NCI-H526 treated with DMSO at 0.1 percent for 48 hours (cell line): ENCODE data around the gene ATRN.

Experiments used
- DNase-seq: peaks from one replicate; lab custom pipeline; 2025; lab: John Stamatoyannopoulos, UW

The ATRN gene

DNA sequence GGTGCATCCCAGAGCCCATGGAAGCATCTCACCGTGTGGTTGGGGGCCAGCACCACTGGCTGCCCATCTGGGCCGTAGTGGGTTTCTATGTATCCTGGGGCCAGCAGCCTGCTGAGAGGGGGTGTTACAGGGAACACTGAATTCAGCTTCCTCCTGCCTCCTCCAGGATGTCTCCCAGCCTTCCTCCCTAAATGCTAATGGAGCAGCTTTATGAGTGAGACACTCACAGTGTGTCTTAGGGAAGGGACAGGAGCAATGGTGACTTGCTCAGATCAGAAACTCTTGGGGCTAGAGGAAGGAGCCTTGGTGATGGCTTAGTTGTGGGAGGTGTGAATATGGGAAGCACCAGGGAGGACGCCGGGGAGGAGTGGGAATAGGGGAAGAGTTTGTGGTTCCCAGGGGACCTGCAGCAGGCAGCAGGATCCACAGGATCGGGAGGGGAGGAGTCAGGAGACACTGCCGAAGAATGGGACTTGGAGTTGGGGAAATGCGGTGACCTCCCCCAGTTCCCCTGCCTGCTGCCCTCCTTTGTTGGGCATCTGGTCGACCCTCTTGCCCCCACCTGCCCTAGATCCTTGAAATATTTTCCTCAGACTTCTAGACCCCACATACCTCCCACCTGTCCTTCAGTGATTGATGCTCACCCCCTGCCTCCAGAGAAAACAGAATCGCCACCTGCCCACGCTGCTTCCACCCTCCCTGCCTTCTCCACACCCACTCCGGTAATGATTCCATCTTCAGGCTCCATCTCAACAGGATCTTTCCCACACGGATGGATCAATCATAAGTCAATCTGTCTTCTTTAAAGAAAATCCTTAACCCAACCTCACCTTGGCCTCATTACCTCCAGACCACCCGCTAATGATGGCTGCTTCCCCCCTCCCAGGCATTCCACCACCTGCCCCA lies 204.4 kb downstream of the ATRN start:
- DNase-seq = peak; percentile 53

DNA sequence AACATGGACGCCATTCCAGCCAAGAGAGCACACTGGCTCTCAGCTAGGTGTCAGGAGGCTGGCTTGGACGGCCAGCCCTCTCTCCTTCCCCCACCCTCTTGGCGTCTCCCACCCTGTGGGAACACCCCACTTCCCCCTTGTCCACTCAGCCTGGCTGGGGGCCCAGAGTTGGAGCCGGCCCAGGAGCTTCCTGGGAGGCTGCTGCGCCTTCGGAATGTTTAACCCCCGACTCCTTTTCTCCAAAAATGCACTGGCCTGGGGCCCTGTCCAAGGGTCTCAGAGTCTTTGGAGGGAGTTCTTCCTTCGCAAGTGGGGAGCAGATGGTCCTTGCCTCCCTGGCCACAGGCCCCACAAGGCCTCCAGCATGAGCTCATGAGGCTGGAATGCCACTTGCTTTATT lies 206.9 kb downstream of the ATRN start:
- no peak for DNase-seq

- DNase-seq = no peak
These were observed 207.4 kb downstream of the ATRN start for GRCh38 chr20:3678198-3678597.

DNA sequence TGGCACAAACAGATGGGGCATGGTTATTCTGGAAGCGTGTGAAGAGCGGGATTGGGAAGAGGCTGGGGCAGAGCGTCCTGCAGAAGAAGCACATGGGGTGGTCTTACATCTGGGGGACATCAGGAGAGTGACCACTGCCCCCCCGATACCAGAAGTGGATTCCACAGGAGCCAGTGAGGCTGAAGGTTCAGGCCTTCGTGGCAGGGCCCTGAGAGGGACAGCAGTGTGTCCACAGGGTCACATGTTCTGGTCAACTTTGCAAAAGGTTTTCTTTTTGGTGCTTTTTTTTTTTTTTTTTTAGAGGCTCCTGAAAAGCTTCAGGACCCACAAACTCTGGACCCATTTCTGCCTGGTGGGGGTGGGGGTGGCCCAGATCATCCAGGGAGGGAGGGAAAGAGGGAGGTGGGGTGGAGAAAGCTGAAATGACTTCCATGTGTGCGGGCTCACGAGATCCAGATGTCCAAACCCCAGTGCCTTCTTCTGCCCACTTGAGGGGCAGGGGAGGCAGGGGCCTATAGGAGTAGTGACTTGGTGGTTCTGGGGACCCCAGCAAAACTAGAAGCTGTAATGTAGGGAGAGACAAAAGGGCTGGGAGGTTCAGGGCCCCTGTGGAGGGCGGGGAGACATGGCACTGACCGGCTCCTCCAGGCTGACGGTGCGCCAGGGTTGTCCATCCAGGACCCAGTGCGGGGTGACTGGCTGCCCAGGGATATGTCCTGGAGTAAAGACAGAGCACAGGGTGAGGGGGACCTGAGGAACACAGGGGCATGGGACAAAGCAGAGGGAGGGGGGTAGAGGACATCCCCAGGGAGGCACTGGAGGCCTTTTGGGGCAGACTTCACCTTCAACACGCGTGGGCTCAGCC lies 208.3 kb downstream of the ATRN start:
- no peak for DNase-seq

DNA sequence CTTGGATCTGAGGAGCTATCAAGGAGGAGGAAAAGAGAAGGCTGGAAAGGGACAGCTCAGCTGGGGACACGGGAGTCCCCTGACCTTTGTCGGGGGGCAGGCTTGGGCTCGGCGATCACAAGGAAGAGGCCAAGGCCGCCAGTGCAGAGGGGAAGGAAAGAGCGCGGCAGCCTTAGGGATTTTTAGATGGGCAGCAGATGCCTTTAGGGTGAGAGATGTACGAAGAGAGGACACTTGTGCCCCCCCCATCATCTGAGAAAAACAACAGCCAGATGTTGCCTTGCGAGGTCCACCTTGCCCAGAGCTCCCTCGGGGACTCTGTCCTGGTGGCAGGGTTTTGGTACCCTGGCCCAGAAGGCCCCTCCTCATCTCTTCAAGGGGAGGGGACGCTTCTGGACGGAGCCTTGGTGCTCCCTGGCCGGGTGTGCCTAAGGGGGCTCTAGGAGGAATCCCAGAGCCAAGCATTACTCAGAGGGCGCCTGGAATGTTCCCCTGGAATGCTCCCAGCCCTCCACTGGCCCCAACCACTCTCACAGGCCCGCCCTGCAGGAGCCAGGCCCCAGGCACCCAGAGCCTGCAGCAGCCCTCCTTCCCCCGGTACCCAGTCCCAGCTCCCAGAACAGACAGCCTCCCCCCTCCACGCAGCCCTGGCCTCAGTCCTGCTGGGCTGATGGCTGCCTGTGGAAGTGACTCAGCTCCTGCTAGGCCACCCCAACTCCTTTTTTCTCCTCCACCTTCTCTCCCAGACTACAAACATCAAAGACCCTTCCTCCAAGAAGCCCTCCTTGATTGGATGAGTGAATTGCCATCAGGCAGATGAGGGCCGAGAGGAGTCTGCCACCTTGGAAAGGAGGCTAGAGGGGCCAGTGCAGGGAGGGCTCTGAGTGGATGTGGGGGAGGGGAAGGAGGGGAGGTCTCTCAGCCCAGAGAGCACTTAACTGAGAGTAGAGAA lies 209.2 kb downstream of the ATRN start:
- no peak for DNase-seq

- no peak for DNase-seq
These were observed 210.0 kb downstream of the ATRN start for GRCh38 chr20:3680701-3681351.

GRCh38 chr20:3681352-3681930 lies 210.6 kb downstream of the ATRN start:
- DNase-seq = no peak

GRCh38 chr20:3681931-3682781 lies 211.3 kb downstream of the ATRN start, which contains the start of gene ADAM33:
TSS of gene ADAM33 (minus strand) at chr20:3682010. CDS start at chr20:3682004, 6 bp downstream.
- no peak for DNase-seq

DNA sequence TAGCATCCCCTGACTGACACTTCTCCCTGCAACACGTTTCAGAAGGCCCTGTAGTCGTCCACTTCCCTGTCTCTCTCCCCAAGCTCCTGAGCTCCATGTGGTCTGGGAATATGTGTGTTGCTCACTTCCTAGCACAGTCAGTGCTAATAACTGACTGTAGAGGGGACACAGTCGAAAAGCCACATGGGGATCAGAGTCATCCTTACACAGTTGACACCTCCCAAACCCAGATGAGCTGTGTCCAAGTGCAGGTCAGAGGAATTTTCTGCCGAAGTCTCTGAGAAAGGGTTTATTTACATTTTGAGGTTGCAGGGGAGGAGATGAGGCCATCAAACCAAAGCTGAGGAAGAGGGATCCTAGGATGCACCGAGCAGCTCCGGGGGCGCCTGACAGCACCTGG lies 214.5 kb downstream of the ATRN start:
- no peak for DNase-seq

GRCh38 chr20:3686421-3686820 lies 215.6 kb downstream of the ATRN start:
- DNase-seq = no peak

GRCh38 chr20:3686867-3687321 lies 216.1 kb downstream of the ATRN start:
- DNase-seq = no peak

- DNase-seq = no peak
These were observed 216.8 kb downstream of the ATRN start for GRCh38 chr20:3687655-3688054.

DNA sequence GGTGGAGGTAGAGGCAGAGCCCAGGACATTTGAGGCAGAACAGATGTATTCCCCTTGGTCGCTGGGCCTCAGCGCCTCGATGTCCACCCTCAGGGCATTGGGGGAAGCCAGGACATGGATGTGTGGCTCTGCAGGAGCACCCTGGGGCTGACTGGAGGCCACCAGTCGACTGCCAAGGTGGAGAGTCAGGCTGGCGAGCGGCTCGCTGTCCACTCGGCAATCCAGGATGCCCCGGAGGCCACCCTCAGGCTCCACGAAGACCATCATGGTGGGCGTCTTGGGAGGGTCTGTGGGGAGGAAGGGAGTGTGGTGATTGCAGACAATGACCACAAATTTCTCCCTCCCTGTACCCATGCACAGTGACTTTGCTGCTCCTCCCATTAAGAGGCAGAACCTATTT lies 219.2 kb downstream of the ATRN start:
- DNase-seq = no peak

DNA sequence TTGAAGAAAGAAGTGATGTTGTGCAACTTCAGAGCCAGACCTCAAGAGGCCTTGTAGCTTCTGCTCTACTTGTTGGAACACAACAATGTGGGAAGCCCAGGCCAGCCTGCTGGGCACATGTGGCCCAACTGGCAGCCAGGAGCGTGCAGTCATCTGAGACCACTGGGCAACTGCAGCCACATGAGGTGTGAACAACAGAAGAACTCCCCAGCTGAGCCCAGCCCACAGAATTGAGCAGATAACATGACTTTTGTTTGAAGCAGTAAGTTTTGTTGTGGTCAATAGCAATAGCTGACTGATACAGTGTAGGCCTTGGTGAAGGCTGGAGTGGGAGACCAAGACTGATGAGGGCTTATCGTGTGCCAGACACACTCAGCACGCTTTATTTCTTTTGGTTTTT lies 219.6 kb downstream of the ATRN start:
- DNase-seq = no peak

DNA sequence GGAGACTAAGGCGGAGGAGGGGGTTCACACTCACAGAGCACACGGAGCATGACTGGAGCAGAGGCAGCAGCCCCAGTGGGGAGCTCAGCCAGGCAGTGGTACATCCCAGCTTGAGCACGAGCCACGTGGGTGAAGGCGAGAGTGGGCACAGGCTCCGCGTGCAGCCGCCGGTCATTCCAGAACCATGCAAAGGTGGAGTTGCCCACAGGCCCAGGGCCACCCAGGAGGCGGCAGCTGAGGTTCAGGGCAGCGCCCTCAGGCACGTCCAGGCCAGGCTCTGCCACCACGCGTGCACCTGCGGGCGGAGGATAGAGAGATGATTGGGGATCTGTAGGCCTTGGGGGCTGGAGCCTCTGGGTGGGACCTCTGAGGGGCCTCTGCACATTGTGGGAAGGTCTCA lies 220.5 kb downstream of the ATRN start:
- no peak for DNase-seq

- DNase-seq = no peak
These were observed 221.1 kb downstream of the ATRN start for GRCh38 chr20:3691897-3692296.

- DNase-seq = no peak
These were observed 222.0 kb downstream of the ATRN start for GRCh38 chr20:3692706-3693294.

DNA sequence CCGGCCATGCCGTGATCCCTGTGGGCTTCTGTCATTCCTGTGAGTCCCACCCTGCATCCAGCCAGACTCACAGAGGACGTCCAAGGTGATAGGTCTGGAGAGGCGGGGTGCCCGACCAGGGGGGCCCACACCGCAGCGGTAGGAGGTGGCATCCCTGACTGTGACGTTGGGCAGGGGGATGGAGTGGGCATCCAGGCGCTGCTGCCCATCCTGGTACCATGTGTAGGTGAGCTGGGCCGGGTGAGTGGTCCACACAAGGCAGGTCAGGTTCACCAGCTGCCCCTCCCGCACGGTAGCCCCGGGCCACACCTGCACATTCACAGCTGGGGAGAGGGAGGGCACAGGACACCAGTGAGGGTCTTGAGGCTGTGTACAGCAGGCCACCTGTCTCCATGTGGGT lies 222.6 kb downstream of the ATRN start:
- DNase-seq = no peak

DNA sequence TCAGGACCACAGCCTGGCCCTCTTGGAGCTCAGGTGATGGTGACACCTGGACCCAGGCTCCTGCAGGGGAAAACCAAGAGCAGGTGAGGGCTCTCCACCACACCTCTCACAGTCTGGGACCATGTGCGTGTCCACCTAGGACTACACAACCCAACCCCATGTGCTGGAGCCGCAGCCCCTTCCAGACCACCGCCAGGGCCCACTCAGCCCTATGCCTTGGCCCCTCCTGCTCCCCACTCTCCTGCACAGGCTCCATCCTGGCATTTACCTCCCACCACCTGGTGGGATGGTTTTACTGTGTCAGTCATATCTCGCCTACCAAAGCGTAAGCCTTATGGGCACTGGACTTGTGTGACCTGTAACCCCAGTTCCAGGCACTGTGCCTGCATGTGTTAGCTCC lies 224.0 kb downstream of the ATRN start:
- no peak for DNase-seq
